Mesenchymal stem cell (in vitro differentiated cells and primary cell): ENCODE measurements around the gene CYB5R4.

ENCODE experiments used
- DNase-seq: peaks from one replicate; pipeline ENCODE4 v3.0.0-alpha.2; 2013
- H2AFZ ChIP-seq: one replicate; pipeline ENCODE4 v1.6.1; 2013; ENCODE audit warnings: low read depth, mild to moderate bottlenecking, control low read depth, inconsistent platforms, low read length, moderate library complexity
- H2AK5ac ChIP-seq: 2 replicates; pipeline ENCODE4 v1.6.1; 2013; ENCODE audit warnings: low read length, moderate library complexity, mild to moderate bottlenecking, inconsistent platforms; ENCODE audit not compliant: severe bottlenecking
- H2BK120ac ChIP-seq: one replicate; pipeline ENCODE4 v1.6.1; 2013; ENCODE audit warnings: low read depth, mild to moderate bottlenecking, inconsistent platforms, low read length, moderate library complexity
- H2BK12ac ChIP-seq, 2 experiments: one replicate each; pipeline ENCODE4 v1.6.1; 2013; ENCODE audit warnings: inconsistent platforms in 2 of 2, low read length in 2 of 2, mild to moderate bottlenecking in 2 of 2, moderate library complexity in 2 of 2, control low read depth in 1 of 2
- H2BK15ac ChIP-seq: one replicate; pipeline ENCODE4 v1.6.1; 2013; ENCODE audit warnings: mild to moderate bottlenecking, low read depth, inconsistent platforms; ENCODE audit not compliant: poor library complexity, severe bottlenecking
- H2BK5ac ChIP-seq: 2 replicates; pipeline ENCODE4 v1.6.1; 2013; ENCODE audit warnings: low read depth, mild to moderate bottlenecking, low read length, control low read depth, inconsistent platforms; ENCODE audit not compliant: poor library complexity, severe bottlenecking
- H3K14ac ChIP-seq, 2 experiments: one replicate each; pipeline ENCODE4 v1.6.1; 2013; ENCODE audit warnings: inconsistent platforms in 2 of 2, low read length in 2 of 2, control low read depth in 1 of 2, mild to moderate bottlenecking in 1 of 2, moderate library complexity in 1 of 2
- H3K18ac ChIP-seq, 2 experiments: one replicate each; pipeline ENCODE4 v1.6.1; 2013; ENCODE audit warnings: inconsistent platforms in 2 of 2, low read length in 2 of 2, control low read depth in 1 of 2, low read depth in 1 of 2, mild to moderate bottlenecking in 1 of 2
- H3K23ac ChIP-seq, 2 experiments: one replicate each; pipeline ENCODE4 v1.6.1; 2013; ENCODE audit warnings: inconsistent platforms in 2 of 2, low read length in 2 of 2, mild to moderate bottlenecking in 2 of 2, moderate library complexity in 2 of 2, control low read depth in 1 of 2
- H3K27ac ChIP-seq: 2 replicates; pipeline ENCODE4 v1.5.1; 2013; ENCODE audit warnings: mild to moderate bottlenecking, moderate library complexity, low read length, control low read depth, inconsistent platforms; ENCODE audit not compliant: poor library complexity, severe bottlenecking
- H3K27me3 ChIP-seq, 2 experiments: 2 replicates each; pipeline versions ENCODE4 v1.6.1 to v1.7.0; 2013; ENCODE audit warnings: low read length in 2 of 2, mild to moderate bottlenecking in 2 of 2, moderate library complexity in 2 of 2, control low read depth in 1 of 2, inconsistent platforms in 1 of 2; ENCODE audit not compliant: control insufficient read depth in 1 of 2, insufficient read depth in 1 of 2
- H3K36me3 ChIP-seq, 2 experiments: 2 replicates each; pipeline versions ENCODE4 v1.6.1 to v1.7.0; 2013; ENCODE audit warnings: low read length in 2 of 2, control low read depth in 1 of 2, inconsistent platforms in 1 of 2, low read depth in 1 of 2, mild to moderate bottlenecking in 1 of 2; ENCODE audit not compliant: insufficient read depth in 2 of 2, control insufficient read depth in 1 of 2
- H3K4ac ChIP-seq, 2 experiments: one replicate each; pipeline ENCODE4 v1.6.1; 2013; ENCODE audit warnings: inconsistent platforms in 2 of 2, low read length in 2 of 2, mild to moderate bottlenecking in 2 of 2, moderate library complexity in 2 of 2, control low read depth in 1 of 2, low read depth in 1 of 2
- H3K4me1 ChIP-seq: 2 replicates; pipeline ENCODE4 v1.6.1; 2013; ENCODE audit warnings: low read depth, low read length, control low read depth; ENCODE audit not compliant: control insufficient read depth, insufficient read depth
- H3K4me2 ChIP-seq: 2 replicates; pipeline ENCODE4 v1.6.1; 2013; ENCODE audit warnings: low read length, mild to moderate bottlenecking, inconsistent platforms; ENCODE audit not compliant: poor library complexity, severe bottlenecking
- H3K4me3 ChIP-seq, 2 experiments: 2 replicates each; pipeline versions ENCODE4 v1.5.1 to v1.7.0; 2013; ENCODE audit warnings: low read length in 2 of 2, mild to moderate bottlenecking in 2 of 2, control low read depth in 1 of 2, low read depth in 1 of 2; ENCODE audit not compliant: insufficient read depth in 1 of 2
- H3K79me1 ChIP-seq: replicated peaks from 2 replicates; pipeline ENCODE4 v1.6.1; 2013; ENCODE audit warnings: mild to moderate bottlenecking, control low read depth, low read length, inconsistent platforms; ENCODE audit not compliant: poor library complexity, severe bottlenecking
- H3K9ac ChIP-seq: 2 replicates; pipeline ENCODE4 v1.7.0; 2013; ENCODE audit warnings: mild to moderate bottlenecking, low read length, moderate library complexity
- H3K9me3 ChIP-seq: 2 replicates; pipeline ENCODE4 v1.7.0; 2013; ENCODE audit warnings: mild to moderate bottlenecking, low read length; ENCODE audit not compliant: control insufficient read depth
- H4K8ac ChIP-seq: one replicate; pipeline ENCODE4 v1.6.1; 2013; ENCODE audit warnings: inconsistent platforms, mild to moderate bottlenecking, low read length, moderate library complexity
- H4K91ac ChIP-seq: one replicate; pipeline ENCODE4 v1.6.1; 2013; ENCODE audit warnings: mild to moderate bottlenecking, low read length, inconsistent platforms
- WGBS: methylation state at CpG from one replicate; pipeline ENCODE4 v1.1.7; 2013; ENCODE audit warnings: mixed read lengths; 5-methylcytosine and 5-hydroxymethylcytosine counted together

The CYB5R4 gene

GRCh38 chr6:83998021-83998584 lies 138.6 kb downstream of the CYB5R4 start:
- no peak overlapping the region for H4K8ac ChIP-seq
- DNase-seq: no peak
- H3K4me3 ChIP-seq: no peak overlapping the region
- no peak overlapping the region for H2AK5ac ChIP-seq
- H3K18ac ChIP-seq: no peak overlapping the region
- no peaks in the 10 kb centered on the region for H3K4me1 ChIP-seq
- H3K27ac ChIP-seq: no peak overlapping the region
- H3K79me1 ChIP-seq: no peaks in the 10 kb centered on the region
- H2AFZ ChIP-seq: no peak overlapping the region
- H3K36me3 ChIP-seq: no peaks in the 10 kb centered on the region
- no peak overlapping the region for H2BK15ac ChIP-seq
- H3K9ac ChIP-seq: no peak overlapping the region
- no peaks in the 10 kb centered on the region for H3K27me3 ChIP-seq
- no peak overlapping the region for H4K91ac ChIP-seq
- no peaks in the 10 kb centered on the region for H3K9me3 ChIP-seq
- no peak overlapping the region for H3K14ac ChIP-seq
- H2BK5ac ChIP-seq: no peak overlapping the region
- H3K23ac ChIP-seq: no peak overlapping the region
- no peak overlapping the region for H3K4ac ChIP-seq
- H3K4me2 ChIP-seq: no peak overlapping the region
- no peak overlapping the region for H2BK12ac ChIP-seq
- no peak overlapping the region for H2BK120ac ChIP-seq

GRCh38 chr6:84001119-84001518 lies 141.6 kb downstream of the CYB5R4 start:
- H3K4me3 ChIP-seq: no peak overlapping the region
- H3K27ac ChIP-seq: no peak overlapping the region
- WGBS: 95% methylated on average over 3 of the region's 3 CpGs

GRCh38 chr6:84002226-84002625 lies 142.7 kb downstream of the CYB5R4 start:
- no peak overlapping the region for H3K4me2 ChIP-seq
- H4K91ac ChIP-seq: no peak overlapping the region
- H3K27ac ChIP-seq: no peak overlapping the region
- 18% methylated on average over 1 of the region's 2 CpGs for WGBS
- H3K4me3 ChIP-seq: no peak overlapping the region
- no peak overlapping the region for H2BK120ac ChIP-seq
- no peaks in the 10 kb centered on the region for H3K4me1 ChIP-seq
- H2BK12ac ChIP-seq: no peak overlapping the region
- H2AFZ ChIP-seq: no peak overlapping the region
- DNase-seq: no peak
- H3K36me3 ChIP-seq: no peaks in the 10 kb centered on the region
- H3K9me3 ChIP-seq: no peaks in the 10 kb centered on the region
- no peak overlapping the region for H3K23ac ChIP-seq
- H2BK15ac ChIP-seq: no peak overlapping the region
- H3K79me1 ChIP-seq: no peaks in the 10 kb centered on the region
- no peaks in the 10 kb centered on the region for H3K27me3 ChIP-seq
- H2AK5ac ChIP-seq: no peak overlapping the region
- no peak overlapping the region for H4K8ac ChIP-seq
- no peak overlapping the region for H2BK5ac ChIP-seq
- H3K4ac ChIP-seq: no peak overlapping the region
- no peak overlapping the region for H3K9ac ChIP-seq
- H3K18ac ChIP-seq: no peak overlapping the region
- no peak overlapping the region for H3K14ac ChIP-seq

More at GRCh38 chr6:84001119-84001518, 141.6 kb downstream of the CYB5R4 start:
- Histone ChIP-seq H3K18ac (no peak overlapping the region), H3K23ac (no peak overlapping the region), H2BK12ac (no peak overlapping the region), H3K9me3 (no peaks in the 10 kb centered on the region), H3K4me1 (no peaks in the 10 kb centered on the region), H3K14ac (no peak overlapping the region), H3K9ac (no peak overlapping the region), H3K4ac (no peak overlapping the region), H4K8ac (no peak overlapping the region), H2BK15ac (no peak overlapping the region), H3K4me2 (no peak overlapping the region), H3K27me3 (no peaks in the 10 kb centered on the region), H2BK5ac (no peak overlapping the region), H4K91ac (no peak overlapping the region), H2BK120ac (no peak overlapping the region), H3K36me3 (no peaks in the 10 kb centered on the region), H3K79me1 (no peaks in the 10 kb centered on the region), H2AFZ (no peak overlapping the region), H2AK5ac (no peak overlapping the region)
- no peak for DNase-seq

GRCh38 chr6:84003131-84003530 lies 143.6 kb downstream of the CYB5R4 start:
- no peak overlapping the region for H3K23ac ChIP-seq
- no peak overlapping the region for H2BK5ac ChIP-seq
- no peak overlapping the region for H3K4me2 ChIP-seq
- H4K91ac ChIP-seq: no peak overlapping the region
- H3K18ac ChIP-seq: no peak overlapping the region
- no peaks in the 10 kb centered on the region for H3K9me3 ChIP-seq
- no peaks in the 10 kb centered on the region for H3K36me3 ChIP-seq
- DNase-seq: no peak
- H2BK120ac ChIP-seq: no peak overlapping the region
- no peak overlapping the region for H2BK12ac ChIP-seq
- WGBS: 71% methylated on average over 1 of the region's 1 CpG
- no peak overlapping the region for H2AFZ ChIP-seq
- no peak overlapping the region for H3K4me3 ChIP-seq
- no peak overlapping the region for H3K9ac ChIP-seq
- H2AK5ac ChIP-seq: no peak overlapping the region
- H2BK15ac ChIP-seq: no peak overlapping the region
- H3K27ac ChIP-seq: no peak overlapping the region
- H3K4ac ChIP-seq: no peak overlapping the region
- no peaks in the 10 kb centered on the region for H3K79me1 ChIP-seq
- H3K14ac ChIP-seq: no peak overlapping the region
- H4K8ac ChIP-seq: no peak overlapping the region
- no peaks in the 10 kb centered on the region for H3K4me1 ChIP-seq
- peaks cover 0 to 5% of the 10 kb centered on the region in 2 experiments for H3K27me3 ChIP-seq
